GM21528 (cell line): ENCODE data around the gene IRF9.

ENCODE experiments used
- ATAC-seq: cut with Tn5 transposase; IDR thresholded peaks from one replicate; pipeline ENCODE4 v1.9.1; 2021; ENCODE audit warnings: mild to moderate bottlenecking, moderate library complexity; ENCODE audit not compliant: unreplicated experiment, low FRiP score

Gene IRF9

DNA sequence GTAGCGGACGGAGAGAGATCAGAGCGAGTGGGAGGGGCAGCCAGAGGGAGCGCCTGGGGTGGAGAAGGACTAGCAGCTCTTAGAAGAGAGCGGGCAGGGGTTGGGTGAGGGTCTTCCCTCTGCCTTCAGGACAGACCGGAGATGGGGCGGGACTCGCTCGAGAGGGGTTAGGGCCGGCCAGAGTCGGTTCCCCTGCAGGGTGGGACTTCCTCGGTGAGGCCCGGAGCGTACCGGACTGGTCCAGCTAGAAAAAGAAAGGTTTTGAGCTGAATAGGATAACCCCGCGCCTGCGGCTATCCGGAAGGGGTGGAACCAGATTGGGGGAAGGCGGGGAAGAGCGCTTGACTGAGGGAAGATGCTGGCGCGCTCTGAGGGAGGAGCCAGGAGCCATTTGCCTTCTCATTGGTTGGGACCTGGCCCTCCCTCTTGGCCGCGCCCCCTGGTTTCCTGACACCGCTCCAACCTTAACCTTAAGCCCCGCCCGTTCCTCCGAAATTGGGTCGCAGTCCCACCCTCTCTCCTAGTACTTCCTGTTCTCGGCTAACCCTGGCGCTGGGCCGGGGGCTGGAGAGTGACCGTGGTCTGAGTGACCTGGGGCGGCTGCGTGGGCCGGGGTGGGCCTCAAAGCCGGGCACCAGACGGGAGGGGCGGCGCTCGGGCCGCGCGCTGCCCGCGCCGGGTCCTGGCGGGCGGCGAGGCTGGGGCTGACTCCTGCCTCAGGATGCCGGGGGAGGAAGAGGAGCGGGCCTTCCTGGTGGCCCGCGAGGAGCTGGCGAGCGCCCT lies 13.9 kb upstream of the IRF9 start, which contains the start of gene RNF31:
Gene RNF31 (plus strand): TSS at position 521 of the 783 bp plus-strand sequence. CDS start 201 bp downstream, at position 722.
- peak; percentile 78 for ATAC-seq

DNA sequence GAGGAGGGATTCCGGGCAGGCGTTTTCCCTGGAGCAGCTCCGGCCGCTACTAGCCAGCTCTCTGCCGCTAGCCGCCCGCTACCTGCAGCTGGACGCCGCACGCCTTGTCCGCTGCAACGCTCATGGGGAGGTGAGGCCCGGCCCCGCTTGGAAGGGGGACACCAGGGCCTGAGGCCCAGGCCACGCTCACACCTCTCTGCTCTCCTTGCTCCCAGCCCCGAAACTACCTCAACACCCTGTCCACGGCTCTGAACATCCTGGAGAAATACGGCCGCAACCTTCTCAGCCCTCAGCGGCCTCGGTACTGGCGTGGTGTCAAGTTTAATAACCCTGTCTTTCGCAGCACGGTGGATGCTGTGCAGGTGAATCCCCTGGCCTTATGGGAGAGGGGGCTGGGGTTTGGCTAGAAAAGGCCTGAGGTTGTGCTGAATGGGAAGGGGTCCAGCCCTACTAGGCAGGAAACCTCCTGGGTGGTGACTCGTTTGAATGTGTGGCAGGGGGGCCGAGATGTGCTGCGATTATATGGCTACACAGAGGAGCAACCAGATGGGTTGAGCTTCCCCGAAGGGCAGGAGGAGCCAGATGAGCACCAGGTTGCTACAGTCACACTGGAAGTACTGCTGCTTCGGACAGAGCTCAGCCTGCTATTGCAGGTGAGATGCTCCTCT lies 13.2 kb upstream of the IRF9 start:
- no peak for ATAC-seq

DNA sequence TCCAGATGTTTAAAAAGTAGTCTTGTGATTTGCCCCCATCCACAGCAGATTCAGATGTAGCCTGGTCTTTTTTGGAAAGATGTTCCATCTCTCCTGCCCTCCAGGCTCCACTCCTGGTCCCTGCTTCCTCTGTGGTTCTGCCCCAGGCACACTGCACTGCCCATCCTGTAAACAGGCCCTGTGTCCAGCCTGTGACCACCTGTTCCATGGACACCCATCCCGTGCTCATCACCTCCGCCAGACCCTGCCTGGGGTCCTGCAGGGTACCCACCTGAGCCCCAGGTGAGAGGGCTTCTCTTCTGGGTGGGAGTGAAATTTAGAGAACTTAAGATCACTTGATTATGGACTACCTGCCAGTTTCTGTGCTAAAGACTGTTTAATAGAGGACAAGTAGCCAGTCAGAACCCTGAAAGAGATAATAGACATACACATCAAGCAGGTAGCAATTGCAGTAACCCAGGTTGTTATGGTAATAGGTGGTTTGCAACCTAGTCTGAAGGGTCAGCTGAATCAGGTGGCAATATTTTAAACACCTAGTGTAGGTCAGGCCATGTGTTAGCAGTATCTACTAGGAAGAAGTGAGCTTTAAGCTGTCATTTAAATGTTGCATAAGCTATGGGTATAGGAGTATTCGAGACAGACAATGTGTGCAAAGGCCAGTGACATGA lies 11.6 kb upstream of the IRF9 start:
- no peak for ATAC-seq

DNA sequence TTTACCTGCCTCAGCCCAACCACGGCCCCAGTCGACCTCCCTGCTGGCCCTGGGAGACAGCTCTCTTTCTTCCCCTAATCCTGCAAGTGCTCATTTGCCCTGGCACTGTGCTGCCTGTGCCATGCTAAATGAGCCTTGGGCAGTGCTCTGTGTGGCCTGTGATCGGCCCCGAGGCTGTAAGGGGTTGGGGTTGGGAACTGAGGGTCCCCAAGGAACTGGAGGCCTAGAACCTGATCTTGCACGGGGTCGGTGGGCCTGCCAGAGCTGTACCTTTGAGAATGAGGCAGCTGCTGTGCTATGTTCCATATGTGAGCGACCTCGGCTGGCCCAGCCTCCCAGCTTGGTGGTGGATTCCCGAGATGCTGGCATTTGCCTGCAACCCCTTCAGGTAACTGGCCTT lies 11.0 kb upstream of the IRF9 start:
- ATAC-seq, result no peak

DNA sequence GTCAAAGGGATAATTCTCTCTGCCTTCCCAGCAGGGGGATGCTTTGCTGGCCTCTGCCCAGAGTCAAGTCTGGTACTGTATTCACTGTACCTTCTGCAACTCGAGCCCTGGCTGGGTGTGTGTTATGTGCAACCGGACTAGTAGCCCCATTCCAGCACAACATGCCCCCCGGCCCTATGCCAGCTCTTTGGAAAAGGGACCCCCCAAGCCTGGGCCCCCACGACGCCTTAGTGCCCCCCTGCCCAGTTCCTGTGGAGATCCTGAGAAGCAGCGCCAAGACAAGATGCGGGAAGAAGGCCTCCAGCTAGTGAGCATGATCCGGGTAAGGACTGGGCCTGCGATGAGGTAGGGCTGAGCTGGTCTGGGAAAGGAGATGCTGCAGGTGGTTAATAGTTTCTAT lies 10.5 kb upstream of the IRF9 start:
- ATAC-seq, result no peak

DNA sequence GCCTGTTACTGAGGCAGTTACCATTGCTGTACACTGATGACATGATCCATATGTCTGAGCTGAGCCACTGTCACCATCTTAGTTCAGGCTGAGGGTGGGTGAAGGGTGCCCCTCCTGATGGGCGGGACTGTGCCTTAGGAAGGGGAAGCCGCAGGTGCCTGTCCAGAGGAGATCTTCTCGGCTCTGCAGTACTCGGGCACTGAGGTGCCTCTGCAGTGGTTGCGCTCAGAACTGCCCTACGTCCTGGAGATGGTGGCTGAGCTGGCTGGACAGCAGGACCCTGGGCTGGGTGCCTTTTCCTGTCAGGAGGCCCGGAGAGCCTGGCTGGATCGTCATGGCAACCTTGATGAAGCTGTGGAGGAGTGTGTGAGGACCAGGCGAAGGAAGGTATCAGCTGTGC lies 10.1 kb upstream of the IRF9 start:
- ATAC-seq, result no peak

DNA sequence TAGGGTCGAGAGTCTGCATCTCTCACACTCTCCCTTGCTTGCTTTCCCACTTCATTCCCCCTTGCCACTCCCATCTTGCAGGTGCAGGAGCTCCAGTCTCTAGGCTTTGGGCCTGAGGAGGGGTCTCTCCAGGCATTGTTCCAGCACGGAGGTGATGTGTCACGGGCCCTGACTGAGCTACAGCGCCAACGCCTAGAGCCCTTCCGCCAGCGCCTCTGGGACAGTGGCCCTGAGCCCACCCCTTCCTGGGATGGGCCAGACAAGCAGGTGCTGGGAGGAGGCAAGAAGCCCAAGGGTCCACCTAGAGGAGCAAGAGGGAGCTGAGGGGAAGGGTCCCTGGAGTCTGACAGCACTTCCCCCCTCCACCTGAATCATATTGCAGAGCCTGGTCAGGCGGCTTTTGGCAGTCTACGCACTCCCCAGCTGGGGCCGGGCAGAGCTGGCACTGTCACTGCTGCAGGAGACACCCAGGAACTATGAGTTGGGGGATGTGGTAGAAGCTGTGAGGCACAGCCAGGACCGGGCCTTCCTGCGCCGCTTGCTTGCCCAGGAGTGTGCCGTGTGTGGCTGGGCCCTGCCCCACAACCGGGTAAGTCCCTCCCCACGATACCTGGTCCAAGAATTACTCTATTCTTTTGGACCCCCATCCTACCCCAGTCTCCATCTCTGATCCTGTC lies 9.5 kb upstream of the IRF9 start:
- ATAC-seq, result no peak

DNA sequence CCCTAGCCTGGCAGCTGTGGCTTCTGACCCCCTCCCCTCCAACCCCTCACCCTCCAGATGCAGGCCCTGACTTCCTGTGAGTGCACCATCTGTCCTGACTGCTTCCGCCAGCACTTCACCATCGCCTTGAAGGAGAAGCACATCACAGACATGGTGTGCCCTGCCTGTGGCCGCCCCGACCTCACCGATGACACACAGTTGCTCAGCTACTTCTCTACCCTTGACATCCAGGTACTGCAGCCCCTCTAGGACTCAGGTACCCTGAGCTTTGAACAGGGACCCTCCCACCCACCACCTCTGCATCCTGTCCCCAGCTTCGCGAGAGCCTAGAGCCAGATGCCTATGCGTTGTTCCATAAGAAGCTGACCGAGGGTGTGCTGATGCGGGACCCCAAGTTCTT lies 6.0 kb upstream of the IRF9 start:
- ATAC-seq, result no peak

DNA sequence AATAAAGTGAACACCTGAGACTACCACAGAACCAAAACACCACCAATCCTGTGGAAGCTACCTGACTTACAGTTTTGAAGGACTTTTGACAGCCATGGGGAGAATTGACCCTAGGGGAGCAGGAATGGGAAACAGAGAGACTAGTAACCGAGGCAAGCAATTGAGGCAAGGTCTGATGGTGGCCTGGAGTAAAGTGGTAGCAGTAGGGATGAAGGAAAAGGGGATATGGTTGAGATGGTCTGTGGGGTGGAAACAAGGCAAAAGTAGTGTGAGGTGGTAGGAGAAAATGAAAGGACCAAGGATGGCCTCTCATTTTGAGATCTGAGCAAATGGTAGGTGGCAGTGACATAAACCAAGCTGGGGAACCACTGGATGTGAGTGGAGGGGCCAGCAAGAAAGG lies 4.2 kb upstream of the IRF9 start:
- no peak for ATAC-seq

DNA sequence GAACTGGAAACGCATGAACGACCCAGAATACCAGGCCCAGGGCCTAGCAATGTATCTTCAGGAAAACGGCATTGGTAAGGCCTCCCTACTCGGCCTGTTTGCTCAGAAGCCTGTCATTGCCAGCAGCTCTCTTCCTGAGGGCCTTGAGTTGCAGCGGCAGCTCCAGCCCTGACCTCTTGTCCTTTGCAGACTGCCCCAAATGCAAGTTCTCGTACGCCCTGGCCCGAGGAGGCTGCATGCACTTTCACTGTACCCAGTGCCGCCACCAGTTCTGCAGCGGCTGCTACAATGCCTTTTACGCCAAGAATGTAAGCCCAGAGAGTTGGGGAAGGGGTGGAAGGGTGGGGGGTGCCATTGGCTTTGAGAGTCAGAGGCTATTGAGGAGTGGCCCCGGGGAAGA lies 3.7 kb upstream of the IRF9 start:
- no peak for ATAC-seq

DNA sequence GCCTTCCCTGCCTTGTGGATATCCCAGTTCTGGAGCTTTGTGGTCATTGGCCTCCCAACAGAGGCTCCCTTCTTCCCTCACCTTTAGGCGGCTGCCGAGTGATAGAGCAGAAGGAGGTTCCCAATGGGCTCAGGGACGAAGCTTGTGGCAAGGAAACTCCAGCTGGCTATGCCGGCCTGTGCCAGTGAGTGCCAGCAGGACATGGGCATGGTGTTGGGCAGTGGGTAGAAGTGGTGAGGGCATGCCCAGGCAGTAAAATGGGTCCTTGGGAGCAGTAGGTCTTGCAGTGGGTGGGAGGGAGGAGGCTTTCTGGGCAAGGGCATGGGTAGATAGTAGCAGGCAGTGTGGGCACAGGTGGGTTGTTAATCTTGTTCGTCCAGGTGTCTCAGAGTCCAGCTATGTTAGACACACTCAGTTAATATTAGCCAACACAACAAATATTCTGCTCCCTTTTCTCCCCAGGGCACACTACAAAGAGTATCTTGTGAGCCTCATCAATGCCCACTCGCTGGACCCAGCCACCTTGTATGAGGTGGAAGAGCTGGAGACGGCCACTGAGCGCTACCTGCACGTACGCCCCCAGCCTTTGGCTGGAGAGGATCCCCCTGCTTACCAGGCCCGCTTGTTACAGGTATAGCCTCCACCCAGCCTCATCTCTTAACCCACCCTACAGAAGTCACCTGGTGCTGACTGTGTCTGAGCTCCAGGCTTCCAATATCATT lies 1.1 kb upstream of the IRF9 start:
- no peak for ATAC-seq

DNA sequence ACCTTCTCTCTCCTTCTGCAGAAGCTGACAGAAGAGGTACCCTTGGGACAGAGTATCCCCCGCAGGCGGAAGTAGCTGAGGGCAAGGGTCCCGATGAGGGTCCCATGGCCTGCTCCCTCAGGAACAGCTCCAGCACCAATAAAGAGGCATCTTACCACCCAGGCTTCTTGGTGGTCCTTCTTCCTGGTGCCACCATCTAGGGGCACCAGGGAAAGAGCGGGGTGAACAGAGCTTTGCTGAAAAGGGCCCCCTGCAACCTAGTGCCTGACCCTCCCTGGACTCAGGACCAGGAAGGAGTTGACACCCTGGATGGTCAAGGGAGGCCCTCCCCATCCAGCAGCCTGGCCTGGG lies 591 bp upstream of the IRF9 start:
- ATAC-seq, result peak; percentile 5

DNA sequence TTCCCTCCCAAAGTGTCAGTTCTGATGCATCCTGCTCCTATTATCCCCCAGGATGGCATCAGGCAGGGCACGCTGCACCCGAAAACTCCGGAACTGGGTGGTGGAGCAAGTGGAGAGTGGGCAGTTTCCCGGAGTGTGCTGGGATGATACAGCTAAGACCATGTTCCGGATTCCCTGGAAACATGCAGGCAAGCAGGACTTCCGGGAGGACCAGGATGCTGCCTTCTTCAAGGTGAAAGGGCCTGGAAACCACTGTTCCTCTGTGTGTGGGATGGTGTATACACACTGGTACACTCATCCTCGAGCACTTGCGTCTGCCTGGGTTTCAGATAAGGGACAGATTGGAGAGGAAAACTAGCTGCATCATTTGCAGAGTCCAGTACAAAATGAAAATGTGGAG lies 1.0 kb downstream of the IRF9 start:
- no peak for ATAC-seq

DNA sequence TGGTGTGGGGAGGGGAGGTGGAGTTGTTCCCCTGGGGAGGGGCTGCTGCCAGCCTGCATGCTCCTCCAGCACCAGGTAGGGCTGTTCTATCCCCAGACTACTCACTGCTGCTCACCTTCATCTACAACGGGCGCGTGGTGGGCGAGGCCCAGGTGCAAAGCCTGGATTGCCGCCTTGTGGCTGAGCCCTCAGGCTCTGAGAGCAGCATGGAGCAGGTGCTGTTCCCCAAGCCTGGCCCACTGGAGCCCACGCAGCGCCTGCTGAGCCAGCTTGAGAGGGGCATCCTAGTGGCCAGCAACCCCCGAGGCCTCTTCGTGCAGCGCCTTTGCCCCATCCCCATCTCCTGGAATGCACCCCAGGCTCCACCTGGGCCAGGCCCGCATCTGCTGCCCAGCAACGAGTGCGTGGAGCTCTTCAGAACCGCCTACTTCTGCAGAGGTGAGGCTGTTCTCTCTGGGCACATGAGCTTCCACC lies 3.5 kb downstream of the IRF9 start:
- no peak for ATAC-seq

DNA sequence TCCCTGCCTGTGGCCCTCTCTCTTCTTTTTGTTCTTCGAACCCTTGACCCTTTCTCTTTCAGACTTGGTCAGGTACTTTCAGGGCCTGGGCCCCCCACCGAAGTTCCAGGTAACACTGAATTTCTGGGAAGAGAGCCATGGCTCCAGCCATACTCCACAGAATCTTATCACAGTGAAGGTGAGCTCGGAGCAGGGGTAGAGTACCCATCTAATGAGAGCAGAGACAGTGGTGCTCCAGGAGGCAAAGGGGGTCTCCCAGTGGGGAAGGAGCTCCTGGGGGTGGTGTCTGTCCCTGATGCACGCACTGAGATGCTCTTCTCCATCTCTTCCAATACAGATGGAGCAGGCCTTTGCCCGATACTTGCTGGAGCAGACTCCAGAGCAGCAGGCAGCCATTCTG lies 4.7 kb downstream of the IRF9 start:
- no peak for ATAC-seq

DNA sequence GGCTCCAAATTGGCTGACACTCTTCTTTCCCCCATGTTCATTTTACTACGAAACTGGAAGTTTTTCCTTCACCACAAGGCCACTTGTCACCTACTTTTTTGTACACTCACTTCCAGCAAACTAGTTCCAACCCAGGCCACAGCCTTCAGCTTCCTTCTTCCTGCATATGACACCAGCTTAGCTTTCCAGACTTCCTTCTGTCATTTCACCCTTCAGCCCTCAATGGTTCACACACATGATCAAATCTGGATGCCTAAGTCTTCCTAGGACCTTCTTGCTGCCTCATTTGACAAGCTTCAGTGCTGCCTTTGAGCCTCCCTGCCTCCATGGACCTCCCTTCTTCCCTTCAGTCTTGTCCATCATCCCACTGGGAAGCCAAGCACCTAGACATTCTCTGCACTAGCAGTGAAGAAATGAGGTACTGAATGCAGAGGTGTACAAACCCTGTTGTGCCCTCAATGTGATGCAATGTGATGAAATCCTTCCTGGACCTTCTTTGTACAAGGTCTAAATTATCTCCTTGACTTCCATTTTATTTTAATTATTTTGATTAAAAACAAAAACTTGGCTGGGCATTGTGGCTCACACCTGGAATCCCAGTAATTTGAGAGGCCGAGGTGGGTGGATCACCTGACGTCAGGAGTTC lies 6.5 kb downstream of the IRF9 start:
- ATAC-seq, result no peak

DNA sequence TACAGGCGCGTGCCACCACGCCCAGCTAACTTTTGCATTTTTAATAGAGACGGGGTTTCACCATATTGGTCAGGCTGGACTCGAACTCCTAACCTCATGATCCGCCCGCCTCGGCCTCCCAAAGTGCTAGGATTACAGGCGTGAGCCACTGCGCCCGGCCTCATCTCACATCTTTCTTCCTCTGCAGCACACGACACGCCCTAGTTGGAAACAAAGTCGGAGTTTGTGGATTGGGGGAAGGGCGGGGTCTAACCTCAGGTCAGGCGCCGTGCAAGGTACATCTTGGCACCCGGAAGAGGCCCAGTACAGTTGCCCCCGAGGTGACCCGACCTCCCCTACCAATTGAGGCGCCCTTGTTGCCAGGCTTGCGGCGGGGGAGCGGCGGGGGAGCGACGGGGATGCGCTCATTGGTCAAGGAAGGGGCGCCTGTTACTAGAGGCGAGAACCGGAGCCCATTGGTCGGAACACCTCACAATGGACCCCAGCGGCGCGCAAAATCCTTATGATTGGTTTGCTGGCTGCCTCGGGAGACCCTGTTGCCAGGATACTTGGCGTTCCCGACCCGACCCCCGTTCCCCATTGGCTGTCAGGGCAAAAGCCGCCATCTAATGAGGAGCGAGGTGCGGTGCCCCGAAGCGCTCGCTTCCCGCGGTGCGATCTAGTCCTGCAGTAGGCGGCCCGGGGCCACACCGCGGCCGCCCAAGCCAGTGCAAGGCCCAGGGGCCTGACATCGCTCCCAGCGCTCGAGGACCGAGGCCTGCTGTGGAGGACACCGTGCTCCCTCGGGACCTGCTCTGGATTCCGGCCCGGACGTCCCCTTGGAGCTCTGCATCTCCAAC lies 10.6 kb downstream of the IRF9 start, which contains the start of gene REC8:
Gene REC8 (plus strand): TSS at position 659 of the 839 bp plus-strand sequence. CDS start 473 bp downstream, outside the sequence.
- peak; percentile 72 for ATAC-seq

DNA sequence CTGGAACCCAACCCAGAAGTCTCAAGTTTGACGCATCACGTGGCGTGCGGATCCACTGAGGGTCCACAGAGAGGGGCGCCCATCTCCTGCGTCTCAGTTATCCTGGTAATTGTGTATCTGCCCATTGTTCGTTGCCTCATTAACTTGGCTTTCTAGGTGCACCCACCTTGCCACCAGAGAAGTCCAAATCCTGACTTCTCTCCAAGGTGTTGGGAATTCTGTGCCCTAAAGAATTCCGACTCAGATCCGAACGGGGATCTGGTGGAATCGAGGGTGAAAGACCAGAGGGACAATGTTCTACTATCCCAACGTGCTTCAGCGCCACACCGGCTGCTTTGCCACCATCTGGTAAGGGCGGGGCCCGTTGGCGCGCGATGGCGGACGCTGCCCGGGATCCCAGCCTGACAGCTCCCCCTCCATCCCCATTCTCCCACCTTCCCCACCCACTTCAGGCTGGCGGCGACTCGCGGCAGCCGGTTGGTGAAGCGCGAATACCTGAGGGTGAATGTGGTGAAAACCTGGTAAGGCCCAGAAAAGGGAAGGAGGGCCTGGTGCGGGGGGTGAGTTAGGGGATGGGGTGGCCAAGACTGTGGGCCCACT lies 11.3 kb downstream of the IRF9 start:
- no peak for ATAC-seq
